ENCODE measurements around the gene IGLON5. TPM values are rescaled to one million over a fixed set of nuclear protein-coding genes. Genes with fewer than 3 reads are reported as not detected.

The IGLON5 gene
- total and polyA plus RNA-seq, 12 donors: 0.14 to 0.19 TPM; not detected in 10

DNA sequence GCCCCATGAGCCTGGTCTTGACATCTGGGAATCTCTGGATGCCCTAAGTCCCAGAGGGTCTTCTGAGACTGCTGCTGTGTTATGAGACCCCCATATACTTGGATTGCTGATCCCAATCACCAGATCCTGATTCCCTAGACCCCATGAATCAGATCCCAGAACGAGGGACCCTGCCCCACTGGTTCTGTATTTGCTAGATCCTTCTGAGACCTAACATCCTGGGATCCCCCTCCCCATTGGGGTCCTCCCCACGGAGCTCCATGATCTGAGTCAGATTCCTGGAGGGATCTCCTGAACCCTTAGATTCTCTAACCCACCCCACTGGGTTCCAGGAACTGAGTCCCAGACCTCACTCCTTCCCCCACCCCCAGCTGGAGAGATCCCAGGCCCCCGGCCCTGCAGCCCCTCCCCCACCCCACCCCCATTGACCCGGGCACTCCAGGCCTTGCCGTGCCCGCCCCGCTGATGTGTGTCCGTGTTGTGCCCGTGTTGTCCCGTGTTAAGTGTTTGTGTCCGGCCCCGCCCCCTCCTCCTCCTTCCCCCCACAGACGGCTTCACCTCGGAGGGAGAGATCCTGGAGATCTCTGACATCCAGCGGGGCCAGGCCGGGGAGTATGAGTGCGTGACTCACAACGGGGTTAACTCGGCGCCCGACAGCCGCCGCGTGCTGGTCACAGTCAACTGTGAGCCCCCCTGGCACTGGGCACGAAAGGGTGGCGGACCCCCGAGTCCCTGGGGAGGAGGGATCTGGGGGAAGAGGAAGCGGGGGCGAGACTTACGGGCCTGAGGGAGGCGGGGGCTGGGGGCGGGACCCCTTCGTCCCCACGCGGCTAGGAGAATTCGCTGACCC is 15.0 kb downstream of the IGLON5 start:
- ATAC-seq: no peak

DNA sequence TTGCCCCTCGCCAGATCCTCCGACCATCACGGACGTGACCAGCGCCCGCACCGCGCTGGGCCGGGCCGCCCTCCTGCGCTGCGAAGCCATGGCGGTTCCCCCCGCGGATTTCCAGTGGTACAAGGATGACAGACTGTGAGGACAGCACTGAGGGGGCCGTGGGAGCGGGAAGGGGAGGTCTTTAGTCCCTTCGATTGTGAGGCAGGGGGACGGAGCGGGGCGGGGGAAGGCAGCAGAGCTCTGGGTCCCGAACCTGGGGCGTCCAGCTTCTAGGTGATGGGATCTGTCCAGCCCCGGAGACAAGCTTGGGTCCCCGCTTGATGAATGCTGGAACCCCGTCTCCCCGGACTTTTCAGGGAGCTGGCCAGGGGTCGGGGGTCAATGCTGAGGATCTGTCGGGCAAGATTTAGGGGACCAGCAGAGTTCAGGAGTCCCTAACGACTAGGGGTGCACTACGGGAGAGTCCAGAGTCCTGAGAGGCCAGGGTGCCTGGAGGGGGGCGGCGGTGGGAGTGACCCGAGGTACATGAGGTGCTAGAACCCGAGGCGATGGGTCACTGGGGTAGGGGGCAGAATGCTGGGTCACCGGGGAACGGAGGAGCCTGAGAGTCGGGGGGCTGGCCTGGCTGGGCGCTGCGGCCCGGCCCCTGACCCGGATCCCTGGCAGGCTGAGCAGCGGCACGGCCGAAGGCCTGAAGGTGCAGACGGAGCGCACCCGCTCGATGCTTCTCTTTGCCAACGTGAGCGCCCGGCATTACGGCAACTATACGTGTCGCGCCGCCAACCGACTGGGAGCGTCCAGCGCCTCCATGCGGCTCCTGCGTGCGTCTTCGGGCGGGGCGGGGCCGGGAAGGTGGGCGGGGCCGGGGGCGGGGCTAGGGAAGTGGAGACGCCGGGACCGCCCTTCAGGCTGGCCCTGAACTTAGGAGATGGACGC is 15.9 kb downstream of the IGLON5 start:
- TF ChIP-seq, protein P1, sequence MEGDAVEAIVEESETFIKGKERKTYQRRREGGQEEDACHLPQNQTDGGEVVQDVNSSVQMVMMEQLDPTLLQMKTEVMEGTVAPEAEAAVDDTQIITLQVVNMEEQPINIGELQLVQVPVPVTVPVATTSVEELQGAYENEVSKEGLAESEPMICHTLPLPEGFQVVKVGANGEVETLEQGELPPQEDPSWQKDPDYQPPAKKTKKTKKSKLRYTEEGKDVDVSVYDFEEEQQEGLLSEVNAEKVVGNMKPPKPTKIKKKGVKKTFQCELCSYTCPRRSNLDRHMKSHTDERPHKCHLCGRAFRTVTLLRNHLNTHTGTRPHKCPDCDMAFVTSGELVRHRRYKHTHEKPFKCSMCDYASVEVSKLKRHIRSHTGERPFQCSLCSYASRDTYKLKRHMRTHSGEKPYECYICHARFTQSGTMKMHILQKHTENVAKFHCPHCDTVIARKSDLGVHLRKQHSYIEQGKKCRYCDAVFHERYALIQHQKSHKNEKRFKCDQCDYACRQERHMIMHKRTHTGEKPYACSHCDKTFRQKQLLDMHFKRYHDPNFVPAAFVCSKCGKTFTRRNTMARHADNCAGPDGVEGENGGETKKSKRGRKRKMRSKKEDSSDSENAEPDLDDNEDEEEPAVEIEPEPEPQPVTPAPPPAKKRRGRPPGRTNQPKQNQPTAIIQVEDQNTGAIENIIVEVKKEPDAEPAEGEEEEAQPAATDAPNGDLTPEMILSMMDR (IDR thresholded peaks at IDR 0.05): peak in 4 of 9 donors; percentile 24 to 38 (median 30)
- Histone ChIP-seq H3K36me3 (peaks cover 0 to 3% (median 0%) of the 10 kb centered on the region in 9 donors), H3K27ac (no peak overlapping the region), H3K4me3 (peak overlapping the region in 6 of 10 donors; percentile 4 to 35 (median 14)), H3K27me3 (peaks cover 7 to 79% (median 65%) of the 10 kb centered on the region in 7 donors), H3K9me3 (peaks cover 0 to 6% (median 0%) of the 10 kb centered on the region in 11 donors), H3K4me1 (peaks cover 3 to 14% (median 11%) of the 10 kb centered on the region in 9 donors)
- DNase-seq: peak in 1 of 2 donors; percentile 40
- peak in 4 of 8 donors; percentile 43 to 66 (median 55) for ATAC-seq
- 2 to 3% methylated on average over 64 to 75 of the region's 75 CpGs for WGBS, 2 donors
- intact Hi-C loops (cut with DNase I): no loop called here

More for the DNA sequence above, 15.0 kb downstream of the IGLON5 start:
- no peak for DNase-seq
- intact Hi-C loops (cut with DNase I): no loop called here
- peaks cover 0 to 5% (median 0%) of the 10 kb centered on the region in 11 donors for H3K9me3 ChIP-seq
- H3K4me3 ChIP-seq: no peak overlapping the region
- no peak overlapping the region for H3K27ac ChIP-seq
- 12 to 18% methylated on average over 36 of the region's 36 CpGs for WGBS, 2 donors
- H3K36me3 ChIP-seq: no peaks in the 10 kb centered on the region
- peaks cover 3 to 14% (median 11%) of the 10 kb centered on the region in 9 donors for H3K4me1 ChIP-seq
- TF ChIP-seq, protein P1 (IDR thresholded peaks at IDR 0.05): no peak
- peaks cover 7 to 84% (median 65%) of the 10 kb centered on the region in 7 donors for H3K27me3 ChIP-seq

DNA sequence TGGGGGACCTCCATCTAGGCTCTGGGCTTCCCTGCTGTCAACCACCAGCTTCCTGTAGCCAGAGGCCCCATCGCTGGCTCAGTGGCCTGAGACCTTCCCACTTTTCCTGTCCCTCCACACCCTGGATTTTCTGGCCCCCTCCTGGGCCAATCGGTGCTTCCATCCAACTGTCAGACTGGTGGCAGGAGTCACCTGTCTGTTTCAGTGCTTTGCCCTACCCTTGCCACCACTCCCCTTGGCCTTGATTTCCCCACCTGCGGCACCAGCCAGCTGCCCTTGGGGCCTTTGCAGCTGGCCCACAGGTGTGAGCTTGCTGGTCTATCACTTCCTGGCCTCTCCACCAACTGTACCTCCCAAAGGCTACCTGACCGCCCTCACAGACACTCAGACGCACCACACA is 18.0 kb downstream of the IGLON5 start:
- H3K4me3 ChIP-seq: no peak overlapping the region
- H3K9me3 ChIP-seq: peaks cover 0 to 6% (median 0%) of the 10 kb centered on the region in 11 donors
- peaks cover 0 to 4% (median 0%) of the 10 kb centered on the region in 9 donors for H3K36me3 ChIP-seq
- intact Hi-C loops (cut with DNase I): no loop called here
- 91 to 92% methylated on average over 5 of the region's 5 CpGs for WGBS, 2 donors
- no peak overlapping the region for H3K27ac ChIP-seq
- H3K4me1 ChIP-seq: peaks cover 3 to 14% (median 11%) of the 10 kb centered on the region in 9 donors
- TF ChIP-seq, protein P1 (IDR thresholded peaks at IDR 0.05): no peak
- ATAC-seq (no peak), DNase-seq (no peak)
- peaks cover 7 to 68% (median 58%) of the 10 kb centered on the region in 7 donors for H3K27me3 ChIP-seq

DNA sequence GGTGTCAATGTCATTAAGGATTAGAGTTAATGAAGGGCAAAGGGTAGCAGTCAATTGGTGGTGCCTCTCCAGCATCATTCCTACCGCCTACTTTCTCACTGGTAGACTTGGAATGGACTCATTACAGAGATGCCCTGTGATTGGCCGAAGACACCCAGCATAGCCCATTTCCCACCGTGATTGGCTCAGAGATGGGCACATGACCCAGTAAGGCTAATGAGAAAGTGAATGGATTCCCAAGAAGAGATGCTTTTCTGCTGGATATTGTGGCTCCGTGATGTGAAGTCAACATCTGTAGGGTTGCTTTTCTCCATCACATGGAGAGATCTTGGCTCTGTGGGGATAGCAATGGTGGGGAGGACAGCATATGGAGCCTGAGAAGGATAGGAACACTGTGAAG is 18.9 kb downstream of the IGLON5 start:
- peaks cover 0 to 4% (median 0%) of the 10 kb centered on the region in 9 donors for H3K36me3 ChIP-seq
- 94% methylated on average over 4 of the region's 4 CpGs for WGBS, 2 donors
- no peak for DNase-seq
- H3K4me3 ChIP-seq: no peak overlapping the region
- peaks cover 3 to 14% (median 11%) of the 10 kb centered on the region in 9 donors for H3K4me1 ChIP-seq
- H3K27ac ChIP-seq: no peak overlapping the region
- intact Hi-C loops (cut with DNase I): loop anchor here in 5 of 10 donors (10.0 kb wide), 3 partner anchors 64 to 324 kb away; partner anchors contain the start of gene C19orf84 (in 1 of the 5)
- TF ChIP-seq, protein P1 (IDR thresholded peaks at IDR 0.05): no peak
- peaks cover 7 to 68% (median 52%) of the 10 kb centered on the region in 7 donors for H3K27me3 ChIP-seq
- no peak for ATAC-seq
- peaks cover 0 to 6% (median 0%) of the 10 kb centered on the region in 11 donors for H3K9me3 ChIP-seq
